ENCODE measurements around the gene SGPL1. TPM values are rescaled to one million over a fixed set of nuclear protein-coding genes. Genes with fewer than 3 reads are reported as not detected.
"Not testable (repeated sequence)": the region's sequence is repeated elsewhere in the genome, so short reads cannot be mapped to it uniquely, and the experiment has no call there.

The SGPL1 gene
- total RNA-seq, 4 donors from 2014 or later, result 12.9 to 31.0 (median 21.3) TPM

DNA sequence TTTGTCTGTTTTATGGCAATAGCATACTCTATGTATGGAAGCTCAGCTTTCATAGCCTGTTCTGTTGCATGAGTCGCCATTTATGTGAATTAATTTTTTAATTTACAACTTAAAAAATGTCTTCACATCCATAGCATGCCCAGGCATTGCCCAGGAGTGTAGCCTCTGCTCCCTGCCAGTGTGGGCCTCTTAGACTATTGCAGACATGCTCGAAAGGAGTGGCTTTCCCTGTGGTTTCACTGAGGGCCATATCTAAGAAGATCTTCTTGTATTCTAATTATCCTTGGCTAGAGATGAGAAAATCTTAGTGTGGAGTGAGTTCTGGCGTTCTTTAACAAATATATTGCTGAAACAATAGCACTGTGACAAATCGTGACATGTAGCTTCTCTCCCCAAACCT lies 37.3 kb downstream of the SGPL1 start:
- Histone ChIP-seq H3K4me1 (peaks cover 4 to 12% (median 9%) of the 10 kb centered on the region in 4 donors), H3K9me3 (no peaks in the 10 kb centered on the region), H3K4me3 (no peak overlapping the region), H3K27ac (replicated peaks in 1 of 4) (no peak overlapping the region), H3K27me3 (no peaks in the 10 kb centered on the region), H3K36me3 (peaks cover 24 to 70% (median 38%) of the 10 kb centered on the region in 4 donors)
- no peak for DNase-seq (ENCODE audit: extremely low spot score)
- intact Hi-C loops (cut with DNase I), result no loop called here
- TF ChIP-seq, protein P1, sequence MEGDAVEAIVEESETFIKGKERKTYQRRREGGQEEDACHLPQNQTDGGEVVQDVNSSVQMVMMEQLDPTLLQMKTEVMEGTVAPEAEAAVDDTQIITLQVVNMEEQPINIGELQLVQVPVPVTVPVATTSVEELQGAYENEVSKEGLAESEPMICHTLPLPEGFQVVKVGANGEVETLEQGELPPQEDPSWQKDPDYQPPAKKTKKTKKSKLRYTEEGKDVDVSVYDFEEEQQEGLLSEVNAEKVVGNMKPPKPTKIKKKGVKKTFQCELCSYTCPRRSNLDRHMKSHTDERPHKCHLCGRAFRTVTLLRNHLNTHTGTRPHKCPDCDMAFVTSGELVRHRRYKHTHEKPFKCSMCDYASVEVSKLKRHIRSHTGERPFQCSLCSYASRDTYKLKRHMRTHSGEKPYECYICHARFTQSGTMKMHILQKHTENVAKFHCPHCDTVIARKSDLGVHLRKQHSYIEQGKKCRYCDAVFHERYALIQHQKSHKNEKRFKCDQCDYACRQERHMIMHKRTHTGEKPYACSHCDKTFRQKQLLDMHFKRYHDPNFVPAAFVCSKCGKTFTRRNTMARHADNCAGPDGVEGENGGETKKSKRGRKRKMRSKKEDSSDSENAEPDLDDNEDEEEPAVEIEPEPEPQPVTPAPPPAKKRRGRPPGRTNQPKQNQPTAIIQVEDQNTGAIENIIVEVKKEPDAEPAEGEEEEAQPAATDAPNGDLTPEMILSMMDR (IDR thresholded peaks at IDR 0.05), result no peak
- TF ChIP-seq EP300 (IDR thresholded peaks at IDR 0.05) (no peak), POLR2A (IDR thresholded peaks at IDR 0.05; ENCODE audit: low read depth) (no peak), POLR2AphosphoS5 (IDR thresholded peaks at IDR 0.05) (no peak)
- 95% methylated on average over 4 of the region's 4 CpGs for WGBS

DNA sequence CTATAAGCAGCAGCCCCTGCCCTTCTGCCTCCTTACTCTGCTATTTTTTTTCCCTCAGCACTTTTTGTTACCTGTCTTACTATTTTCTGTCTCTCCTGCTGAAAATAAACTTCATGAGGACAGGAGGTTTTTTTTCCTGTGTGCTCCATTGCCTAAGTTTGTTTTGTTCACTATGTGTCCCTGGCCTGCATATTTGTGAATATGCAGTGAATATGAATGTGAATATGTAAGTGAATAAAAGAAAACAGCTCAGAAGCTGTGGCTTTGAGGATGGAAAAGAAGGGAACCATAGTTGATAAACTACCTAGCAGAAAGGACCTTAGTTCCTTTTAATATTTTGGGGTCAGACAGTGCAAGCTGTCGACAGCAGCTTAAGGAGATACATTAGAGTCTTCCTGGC lies 37.7 kb downstream of the SGPL1 start:
- Histone ChIP-seq H3K9me3 (no peaks in the 10 kb centered on the region), H3K4me1 (peaks cover 4 to 8% (median 8%) of the 10 kb centered on the region in 4 donors), H3K36me3 (peaks cover 27 to 75% (median 41%) of the 10 kb centered on the region in 4 donors), H3K27ac (replicated peaks in 1 of 4) (no peak overlapping the region), H3K27me3 (no peaks in the 10 kb centered on the region), H3K4me3 (no peak overlapping the region)
- WGBS, result 75% methylated on average over 1 of the region's 1 CpG
- no peak for DNase-seq (ENCODE audit: extremely low spot score)
- intact Hi-C loops (cut with DNase I), result no loop called here
- TF ChIP-seq, protein P1 (IDR thresholded peaks at IDR 0.05), result no peak
- TF ChIP-seq POLR2A (IDR thresholded peaks at IDR 0.05; ENCODE audit: low read depth), result no peak
- TF ChIP-seq POLR2AphosphoS5 (IDR thresholded peaks at IDR 0.05), result no peak
- TF ChIP-seq EP300 (IDR thresholded peaks at IDR 0.05), result no peak

DNA sequence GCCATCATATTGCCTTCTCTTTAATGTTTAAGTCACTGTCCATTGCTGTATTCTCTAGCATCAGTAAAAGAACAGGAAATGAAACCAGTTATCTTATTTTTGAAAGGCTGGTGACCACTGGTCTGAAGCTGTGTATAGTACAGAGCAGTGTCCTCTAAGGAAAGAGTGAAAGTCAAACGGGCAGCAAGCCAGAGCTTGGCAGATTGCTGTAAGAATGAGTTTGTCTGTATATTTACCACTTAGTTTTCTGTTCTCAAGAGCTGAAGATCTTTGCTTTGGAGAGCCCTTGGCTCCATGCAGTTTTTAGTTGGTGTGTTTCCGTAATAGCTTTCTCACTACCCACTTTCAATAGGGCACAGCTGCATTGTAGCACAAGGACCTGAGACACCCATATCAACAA lies 40.7 kb downstream of the SGPL1 start:
- Histone ChIP-seq H3K4me1 (peaks cover 0 to 9% (median 0%) of the 10 kb centered on the region in 4 donors), H3K4me3 (no peak overlapping the region), H3K27me3 (no peaks in the 10 kb centered on the region), H3K9me3 (no peaks in the 10 kb centered on the region), H3K36me3 (peaks cover 32 to 96% (median 62%) of the 10 kb centered on the region in 4 donors), H3K27ac (replicated peaks in 1 of 4) (no peak overlapping the region)
- intact Hi-C loops (cut with DNase I), result no loop called here
- TF ChIP-seq EP300 (IDR thresholded peaks at IDR 0.05), result no peak
- TF ChIP-seq POLR2AphosphoS5 (IDR thresholded peaks at IDR 0.05), result no peak
- TF ChIP-seq POLR2A (IDR thresholded peaks at IDR 0.05; ENCODE audit: low read depth), result no peak
- TF ChIP-seq, protein P1 (IDR thresholded peaks at IDR 0.05), result no peak
- DNase-seq (ENCODE audit: extremely low spot score), result no peak
- WGBS, result 75% methylated on average over 2 of the region's 2 CpGs

DNA sequence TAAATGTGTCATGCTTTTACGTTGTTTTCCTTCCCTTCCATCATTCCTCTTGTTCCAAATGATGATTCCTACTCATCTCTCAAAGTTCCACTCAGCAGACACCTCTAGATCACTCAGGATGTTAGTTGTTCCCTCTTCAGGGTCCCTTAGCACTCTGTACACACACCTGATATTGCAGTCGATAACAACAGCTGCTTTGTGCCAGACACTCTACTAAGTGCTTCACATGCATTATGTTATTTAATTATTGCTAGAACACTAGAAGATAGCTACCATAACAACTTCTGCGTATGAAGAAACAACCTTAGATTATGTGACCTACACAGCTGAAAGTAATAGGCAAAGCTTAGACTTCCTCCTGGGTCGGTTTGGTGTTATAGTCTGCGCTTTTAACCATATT lies 43.0 kb downstream of the SGPL1 start:
- Histone ChIP-seq H3K27ac (replicated peaks in 1 of 4) (no peak overlapping the region), H3K4me3 (no peak overlapping the region), H3K27me3 (no peaks in the 10 kb centered on the region), H3K36me3 (peaks cover 26 to 96% (median 60%) of the 10 kb centered on the region in 4 donors), H3K9me3 (no peaks in the 10 kb centered on the region), H3K4me1 (peaks cover 0 to 5% (median 0%) of the 10 kb centered on the region in 4 donors)
- DNase-seq (ENCODE audit: extremely low spot score), result no peak
- no peak for TF ChIP-seq POLR2AphosphoS5 (IDR thresholded peaks at IDR 0.05)
- no peak for TF ChIP-seq POLR2A (IDR thresholded peaks at IDR 0.05; ENCODE audit: low read depth)
- TF ChIP-seq, protein P1 (IDR thresholded peaks at IDR 0.05), result no peak
- TF ChIP-seq EP300 (IDR thresholded peaks at IDR 0.05), result no peak
- intact Hi-C loops (cut with DNase I), result no loop called here
- WGBS, result 88% methylated on average over 5 of the region's 5 CpGs

DNA sequence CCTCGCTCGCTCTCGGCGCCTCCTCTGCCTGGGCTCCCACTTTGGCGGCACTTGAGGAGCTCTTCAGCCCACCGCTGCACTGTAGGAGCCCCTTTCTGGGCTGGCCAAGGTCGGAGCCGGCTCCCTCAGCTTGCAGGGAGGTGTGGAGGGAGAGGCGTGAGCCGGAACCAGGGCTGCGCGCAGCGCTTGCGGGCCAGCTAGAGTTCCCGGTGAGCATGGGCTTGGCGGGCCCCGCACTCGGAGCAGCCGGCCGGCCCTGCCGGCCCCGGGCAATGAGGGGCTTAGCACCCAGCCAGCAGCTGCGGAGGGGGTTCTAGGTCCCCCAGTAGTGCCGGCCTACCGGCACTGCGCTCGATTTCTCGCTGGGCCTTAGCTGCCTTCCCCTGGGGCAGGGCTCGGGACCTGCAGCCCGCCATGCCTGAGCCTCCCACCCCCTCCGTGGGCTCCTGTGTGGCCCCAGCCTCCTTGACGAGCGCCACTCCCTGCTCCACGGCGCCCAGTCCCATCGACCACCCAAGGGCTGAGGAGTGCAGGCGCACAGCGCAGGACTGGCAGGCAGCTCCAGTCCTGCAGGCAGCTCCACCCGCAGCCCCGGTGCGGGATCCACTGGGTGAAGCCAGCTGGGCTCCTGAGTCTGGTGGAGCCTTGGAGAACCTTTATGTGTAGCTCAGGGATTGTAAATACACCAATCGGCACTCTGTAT lies 45.9 kb downstream of the SGPL1 start:
- H3K27ac ChIP-seq (replicated peaks in 1 of 4); H3K4me1 ChIP-seq; H3K4me3 ChIP-seq; H3K9me3 ChIP-seq; intact Hi-C loops (cut with DNase I); DNase-seq (ENCODE audit: extremely low spot score); H3K27me3 ChIP-seq: not testable (repeated sequence)
- 95% methylated on average over 24 of the region's 42 CpGs for WGBS
- H3K36me3 ChIP-seq, result peaks cover 24 to 90% (median 46%) of the 10 kb centered on the region in 4 donors

Data from esophagus muscularis mucosa (tissue), 4 donors.